ENCODE measurements around the gene BCL11A. TPM values are rescaled to one million over a fixed set of nuclear protein-coding genes. Genes with fewer than 3 reads are reported as not detected.

BCL11A gene
- total RNA-seq, 1 donor from 2014 or later: 4.4 TPM

DNA sequence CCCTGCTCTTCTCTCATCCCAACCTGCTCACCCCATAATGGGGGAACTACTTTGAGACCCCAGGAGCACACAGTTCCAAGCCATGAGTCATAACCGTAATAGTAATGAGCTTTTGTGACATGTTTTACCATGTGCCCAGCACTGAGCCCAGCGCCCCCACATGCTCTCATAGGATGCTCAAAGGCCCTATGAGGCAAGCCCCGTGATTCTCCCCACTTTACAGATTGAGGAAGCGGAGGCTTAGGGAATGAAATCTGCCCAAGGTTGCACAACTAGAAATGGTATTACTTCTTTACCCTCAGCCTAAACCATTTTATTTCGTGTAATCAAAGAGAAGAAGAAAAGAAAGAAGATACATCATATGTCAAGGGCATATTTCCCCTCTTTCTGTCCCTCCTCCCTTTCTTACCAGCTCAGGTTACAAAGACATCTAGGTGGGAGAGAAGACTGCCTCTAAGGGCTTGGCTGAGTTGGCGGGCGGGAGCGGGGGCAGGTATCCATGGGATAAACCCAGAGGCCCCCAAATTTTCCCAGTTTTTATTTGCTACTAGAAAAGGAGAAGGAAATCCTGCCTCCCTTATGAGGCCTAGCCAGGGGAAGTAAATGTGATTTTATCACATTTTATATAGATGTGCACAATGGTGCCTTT is 24.2 kb downstream of the BCL11A start:
- TF ChIP-seq, protein P1, sequence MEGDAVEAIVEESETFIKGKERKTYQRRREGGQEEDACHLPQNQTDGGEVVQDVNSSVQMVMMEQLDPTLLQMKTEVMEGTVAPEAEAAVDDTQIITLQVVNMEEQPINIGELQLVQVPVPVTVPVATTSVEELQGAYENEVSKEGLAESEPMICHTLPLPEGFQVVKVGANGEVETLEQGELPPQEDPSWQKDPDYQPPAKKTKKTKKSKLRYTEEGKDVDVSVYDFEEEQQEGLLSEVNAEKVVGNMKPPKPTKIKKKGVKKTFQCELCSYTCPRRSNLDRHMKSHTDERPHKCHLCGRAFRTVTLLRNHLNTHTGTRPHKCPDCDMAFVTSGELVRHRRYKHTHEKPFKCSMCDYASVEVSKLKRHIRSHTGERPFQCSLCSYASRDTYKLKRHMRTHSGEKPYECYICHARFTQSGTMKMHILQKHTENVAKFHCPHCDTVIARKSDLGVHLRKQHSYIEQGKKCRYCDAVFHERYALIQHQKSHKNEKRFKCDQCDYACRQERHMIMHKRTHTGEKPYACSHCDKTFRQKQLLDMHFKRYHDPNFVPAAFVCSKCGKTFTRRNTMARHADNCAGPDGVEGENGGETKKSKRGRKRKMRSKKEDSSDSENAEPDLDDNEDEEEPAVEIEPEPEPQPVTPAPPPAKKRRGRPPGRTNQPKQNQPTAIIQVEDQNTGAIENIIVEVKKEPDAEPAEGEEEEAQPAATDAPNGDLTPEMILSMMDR (conservative IDR thresholded peaks at IDR 0.05; ENCODE audit: low read depth, low read length): no peak
- no peak for DNase-seq (ENCODE audit: low read depth)
- no peak overlapping the region for H3K4me3 ChIP-seq (ENCODE audit: low read depth, low read length)

DNA sequence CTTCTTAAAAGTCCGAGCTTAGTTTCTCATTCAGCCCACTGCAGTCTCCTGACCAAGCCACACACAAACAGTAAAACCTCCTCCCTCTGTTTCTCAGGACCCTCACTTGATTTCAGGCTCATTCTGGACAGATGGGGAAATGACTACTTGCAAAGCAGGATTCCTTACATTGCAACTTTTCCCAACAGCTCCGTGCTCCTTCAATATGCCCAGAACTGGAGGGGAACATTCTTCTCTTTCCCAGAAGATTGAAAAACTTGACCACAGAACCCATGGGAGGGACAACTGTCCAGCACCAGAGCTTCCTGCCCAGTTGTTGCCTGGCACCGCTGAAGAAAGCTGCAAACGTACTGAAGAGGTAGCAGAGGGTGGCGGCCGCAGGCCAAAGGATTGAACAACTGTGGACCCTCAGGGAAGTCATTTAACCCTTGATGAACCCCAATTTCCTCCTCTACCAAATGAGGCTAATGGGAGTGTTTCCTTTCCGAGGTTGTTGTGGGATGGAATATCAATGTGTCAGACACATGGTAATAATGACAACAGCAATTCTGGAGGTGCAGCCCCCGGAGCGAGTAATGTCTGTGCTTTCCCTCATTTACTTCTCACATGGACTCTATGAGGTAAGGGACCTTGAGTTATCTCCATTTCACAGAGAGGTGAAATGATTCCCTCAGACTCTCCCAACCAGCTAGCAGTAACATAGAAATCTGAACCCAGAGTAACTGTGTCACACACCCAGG is 25.0 kb downstream of the BCL11A start:
- TF ChIP-seq, protein P1 (conservative IDR thresholded peaks at IDR 0.05; ENCODE audit: low read depth, low read length): no peak
- H3K4me3 ChIP-seq (ENCODE audit: low read depth, low read length): no peak overlapping the region
- no peak for DNase-seq (ENCODE audit: low read depth)

DNA sequence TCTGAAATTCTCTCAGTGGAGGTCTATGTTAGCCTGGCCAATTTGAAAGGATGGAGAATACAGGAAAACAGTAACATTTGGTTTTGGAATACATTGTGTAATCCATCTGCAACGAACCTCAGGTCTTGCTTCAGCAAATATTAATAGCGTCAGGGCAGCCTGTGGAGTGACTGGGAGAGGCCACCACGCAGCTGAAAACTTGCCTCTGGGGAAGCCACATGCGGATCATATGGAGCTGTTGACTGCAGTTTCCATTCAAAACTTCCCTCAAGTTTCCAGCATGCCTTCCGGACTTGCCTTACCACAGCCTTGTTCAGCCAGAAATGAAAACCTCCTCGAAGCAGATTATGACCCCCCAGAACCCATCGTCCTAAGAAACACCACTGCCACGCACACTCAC is 25.7 kb downstream of the BCL11A start:
- TF ChIP-seq, protein P1 (conservative IDR thresholded peaks at IDR 0.05; ENCODE audit: low read depth, low read length): no peak
- no peak overlapping the region for H3K4me3 ChIP-seq (ENCODE audit: low read depth, low read length)
- no peak for DNase-seq (ENCODE audit: low read depth)

DNA sequence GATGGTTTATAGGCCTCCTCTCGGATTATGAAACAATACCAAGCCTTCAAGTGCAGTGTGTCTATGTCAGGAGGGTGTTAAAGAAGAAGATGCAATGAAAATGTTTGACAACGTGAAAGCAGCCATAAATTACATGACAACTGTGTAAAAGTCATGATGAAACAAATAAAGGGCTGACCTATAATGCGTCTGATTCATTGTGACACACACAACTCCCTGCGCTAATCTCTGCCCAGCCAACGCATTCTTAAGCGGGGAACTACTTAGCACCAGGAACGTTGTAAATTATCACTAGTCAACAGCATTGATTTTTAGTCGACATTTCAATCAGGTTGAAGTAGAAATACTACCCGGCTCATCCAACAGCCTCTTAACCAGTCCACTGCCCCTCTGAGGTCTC is 26.8 kb downstream of the BCL11A start:
- no peak for DNase-seq (ENCODE audit: low read depth)
- H3K4me3 ChIP-seq (ENCODE audit: low read depth, low read length): no peak overlapping the region

DNA sequence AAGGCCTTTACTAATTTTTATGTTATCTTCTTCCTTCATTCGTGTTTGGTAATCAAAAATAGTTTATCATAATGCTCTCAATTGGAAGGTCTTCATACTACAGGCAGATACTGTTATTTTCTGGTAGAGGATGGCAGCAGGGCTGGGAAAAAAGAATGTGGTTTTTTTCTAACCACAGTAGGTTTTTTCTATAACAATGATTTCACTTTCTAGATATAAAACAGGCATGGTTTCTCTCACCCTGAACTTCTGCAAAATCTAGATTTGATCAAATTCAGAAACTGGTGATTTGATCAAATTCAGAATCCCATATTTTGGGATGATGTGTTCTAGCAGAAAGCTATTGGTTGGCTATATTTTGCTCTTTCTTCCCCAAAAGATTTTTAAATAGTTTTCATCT is 27.6 kb downstream of the BCL11A start:
- DNase-seq (ENCODE audit: low read depth): no peak
- TF ChIP-seq, protein P1 (conservative IDR thresholded peaks at IDR 0.05; ENCODE audit: low read depth, low read length): no peak
- no peak overlapping the region for H3K4me3 ChIP-seq (ENCODE audit: low read depth, low read length)

More for the DNA sequence above, 26.8 kb downstream of the BCL11A start:
- TF ChIP-seq, protein P1 (conservative IDR thresholded peaks at IDR 0.05; ENCODE audit: low read depth, low read length): no peak

DNA sequence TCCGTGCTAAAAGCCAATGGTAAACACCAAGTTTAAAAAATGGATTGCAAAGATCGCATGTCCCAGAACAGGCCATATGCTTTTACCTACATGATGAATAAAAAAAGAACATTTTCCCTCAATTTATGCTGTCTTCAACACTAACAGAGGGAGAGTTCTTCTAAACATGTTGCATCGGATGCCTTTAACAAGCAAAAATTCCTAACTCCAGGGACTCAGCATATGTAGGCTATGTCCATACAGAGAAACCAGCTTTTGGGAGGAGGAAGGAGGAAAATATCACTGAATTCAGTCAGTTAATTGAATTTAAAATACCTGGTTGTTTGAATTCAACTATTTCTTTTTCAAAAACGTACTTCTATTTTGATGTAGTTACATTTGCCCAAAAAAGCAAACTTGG is 28.6 kb downstream of the BCL11A start:
- TF ChIP-seq, protein P1 (conservative IDR thresholded peaks at IDR 0.05; ENCODE audit: low read depth, low read length): no peak
- no peak overlapping the region for H3K4me3 ChIP-seq (ENCODE audit: low read depth, low read length)
- no peak for DNase-seq (ENCODE audit: low read depth)

All from epithelial cell of proximal tubule (primary cell).